ENCODE measurements around the gene TRPM1.

Gene TRPM1

GRCh38 chr15:31021067-31021665, 80.4 kb downstream of the TRPM1 start:
- Histone ChIP-seq H3K36me3 (replicated peaks) (no peaks in the 10 kb centered on the region), H3K27me3 (replicated peaks) (no peaks in the 10 kb centered on the region), H3K27ac (no peak overlapping the region), H3K4me3 (ENCODE audit: low read depth, low read length) (no peak overlapping the region)
- no peak for DNase-seq
- in situ Hi-C loops (cut with HindIII; ENCODE audit: low pct_ligation_motif_present, low sequenced_read_pairs): no loop called here
- no peak for TF ChIP-seq CTCF (IDR thresholded peaks at IDR 0.05; ENCODE audit: low read depth, low read length, missing control alignments)

- Histone ChIP-seq H3K36me3 (replicated peaks) (no peaks in the 10 kb centered on the region), H3K27ac (no peak overlapping the region), H3K4me3 (ENCODE audit: low read depth, low read length) (no peak overlapping the region), H3K27me3 (replicated peaks) (no peaks in the 10 kb centered on the region)
- in situ Hi-C loops (cut with HindIII; ENCODE audit: low pct_ligation_motif_present, low sequenced_read_pairs): no loop called here
- no peak for TF ChIP-seq CTCF (IDR thresholded peaks at IDR 0.05; ENCODE audit: low read depth, low read length, missing control alignments)
- DNase-seq: no peak
Observed at GRCh38 chr15:31020542-31020941, 81.0 kb downstream of the TRPM1 start.

GRCh38 chr15:31019986-31020385, 81.5 kb downstream of the TRPM1 start:
- Histone ChIP-seq H3K36me3 (replicated peaks) (no peaks in the 10 kb centered on the region), H3K4me3 (ENCODE audit: low read depth, low read length) (no peak overlapping the region), H3K27ac (no peak overlapping the region), H3K27me3 (replicated peaks) (no peaks in the 10 kb centered on the region)
- no peak for TF ChIP-seq CTCF (IDR thresholded peaks at IDR 0.05; ENCODE audit: low read depth, low read length, missing control alignments)
- in situ Hi-C loops (cut with HindIII; ENCODE audit: low pct_ligation_motif_present, low sequenced_read_pairs): no loop called here
- DNase-seq: no peak

GRCh38 chr15:31017311-31017710, 84.2 kb downstream of the TRPM1 start:
- no peaks in the 10 kb centered on the region for H3K27me3 ChIP-seq (replicated peaks)
- in situ Hi-C loops (cut with HindIII; ENCODE audit: low pct_ligation_motif_present, low sequenced_read_pairs): no loop called here
- TF ChIP-seq CTCF (IDR thresholded peaks at IDR 0.05; ENCODE audit: low read depth, low read length, missing control alignments): no peak

GRCh38 chr15:31016446-31016915, 85.0 kb downstream of the TRPM1 start:
- in situ Hi-C loops (cut with HindIII; ENCODE audit: low pct_ligation_motif_present, low sequenced_read_pairs): no loop called here
- peak; percentile 1 for DNase-seq
- H3K27ac ChIP-seq: no peak overlapping the region

More at GRCh38 chr15:31017311-31017710, 84.2 kb downstream of the TRPM1 start:
- Histone ChIP-seq H3K4me3 (ENCODE audit: low read depth, low read length) (no peak overlapping the region), H3K27ac (no peak overlapping the region), H3K36me3 (replicated peaks) (no peaks in the 10 kb centered on the region)
- no peak for DNase-seq

More at GRCh38 chr15:31016446-31016915, 85.0 kb downstream of the TRPM1 start:
- no peak for TF ChIP-seq CTCF (IDR thresholded peaks at IDR 0.05; ENCODE audit: low read depth, low read length, missing control alignments)
- Histone ChIP-seq H3K4me3 (ENCODE audit: low read depth, low read length) (no peak overlapping the region), H3K36me3 (replicated peaks) (no peaks in the 10 kb centered on the region), H3K27me3 (replicated peaks) (no peaks in the 10 kb centered on the region)

Measured in brain microvascular endothelial cell (primary cell).